Measurements from ENCODE around the gene RWDD3. TPM values are rescaled to one million over a fixed set of nuclear protein-coding genes. Genes with fewer than 3 reads are reported as not detected.

RWDD3 gene
- total and polyA plus RNA-seq, 2 of the 4 experiments (the other 2 are of a cell fraction): 10.4 to 13.6 TPM

GRCh38 chr1:95186149-95186548 lies 47.9 kb upstream of the RWDD3 start:
- Histone ChIP-seq H4K5ac (ENCODE audit: low read depth, low read length) (no peak overlapping the region), H3K27ac (ENCODE audit: insufficient read depth, low read length) (no peak overlapping the region), H3K4me3 (ENCODE audit: insufficient read depth, low read depth, low read length) (no peak overlapping the region), H3K9me1 (ENCODE audit: insufficient read depth, low read length) (no peaks in the 10 kb centered on the region), H3K9me3 (ENCODE audit: control insufficient read depth, insufficient read depth, low read length) (no peaks in the 10 kb centered on the region), H2BK5ac (ENCODE audit: low read depth, low read length, poor library complexity, severe bottlenecking) (no peak overlapping the region), H3K36me3 (ENCODE audit: control insufficient read depth, insufficient read depth, low read length) (no peaks in the 10 kb centered on the region), H3K4me2 (ENCODE audit: low read depth, low read length) (no peak overlapping the region), H3K18ac (ENCODE audit: low read depth, low read length) (no peak overlapping the region), H2AK5ac (ENCODE audit: low read depth, low read length) (no peak overlapping the region), H3K79me1 (ENCODE audit: low read depth in 1 of 2, low read length in 2 of 2) (no peaks in the 10 kb centered on the region), H3K23ac (ENCODE audit: low read depth, low read length) (no peak overlapping the region), H3K4ac (ENCODE audit: low read depth, low read length) (no peak overlapping the region), H3K14ac (replicated peaks; ENCODE audit: low read depth, low read length) (no peak overlapping the region), H3K56ac (ENCODE audit: extremely low read depth, insufficient read depth, low read length) (no peak overlapping the region), H3K4me1 (ENCODE audit: control insufficient read depth, insufficient read depth, low read length) (peaks cover 1% of the 10 kb centered on the region; the same call in 1 of the 2 replicates), H3K27me3 (ENCODE audit: control insufficient read depth, insufficient read depth, low read length) (no peaks in the 10 kb centered on the region), H2BK120ac (ENCODE audit: low read depth, low read length) (no peak overlapping the region), H2BK20ac (ENCODE audit: low read depth, low read length) (no peak overlapping the region), H3K9ac (ENCODE audit: low read depth, low read length) (no peak overlapping the region), H4K20me1 (ENCODE audit: insufficient read depth, low read length) (no peaks in the 10 kb centered on the region), H2AFZ (replicated peaks; ENCODE audit: low read length, poor library complexity) (no peak overlapping the region), H2AK9ac (replicated peaks; ENCODE audit: low read depth, low read length, poor library complexity) (no peak overlapping the region), H4K8ac (ENCODE audit: low read depth in 2 of 2, low read length in 2 of 2) (no peak overlapping the region), H2BK15ac (ENCODE audit: low read depth, low read length) (no peak overlapping the region), H4K91ac (ENCODE audit: insufficient read depth, low read depth, low read length) (no peak overlapping the region)
- no TSS peak for BruUV-seq (replicated peaks)
- TF ChIP-seq RAD21 (IDR thresholded peaks at IDR 0.05; ENCODE audit: low read length) (no peak), CEBPB (IDR thresholded peaks at IDR 0.05; ENCODE audit: low read depth, low read length) (no peak), BHLHE40 (IDR thresholded peaks at IDR 0.05; ENCODE audit: low read depth, low read length) (no peak), NFE2L2 (IDR thresholded peaks at IDR 0.05; ENCODE audit: low read depth, low read length) (no peak), SMC3 (IDR thresholded peaks at IDR 0.05; ENCODE audit: low read depth, low read length) (no peak), MAZ (IDR thresholded peaks at IDR 0.05; ENCODE audit: borderline replicate concordance, low read depth, low read length) (no peak), RFX5 (IDR thresholded peaks at IDR 0.05; ENCODE audit: low read depth, low read length) (no peak), CHD1 (IDR thresholded peaks at IDR 0.05; ENCODE audit: low read depth, low read length) (no peak), FOS (IDR thresholded peaks at IDR 0.05; ENCODE audit: low read depth, low read length) (no peak), CTCF (conservative IDR thresholded peaks at IDR 0.05; ENCODE audit: low read depth, low read length) (no peak), POLR2A (IDR thresholded peaks at IDR 0.05; ENCODE audit: low read depth, low read length) (no peak), USF2 (IDR thresholded peaks at IDR 0.05; ENCODE audit: low read depth, low read length) (no peak), MAFK (IDR thresholded peaks at IDR 0.05; ENCODE audit: low read depth, low read length) (no peak), MXI1 (IDR thresholded peaks at IDR 0.05; ENCODE audit: borderline replicate concordance, low read depth, low read length) (no peak), RCOR1 (IDR thresholded peaks at IDR 0.05; ENCODE audit: insufficient replicate concordance, low read length) (no peak), ELK1 (IDR thresholded peaks at IDR 0.05; ENCODE audit: borderline replicate concordance, low read depth, low read length) (no peak)
- intact Hi-C loops (cut with micrococcal nuclease) (no loop called here), dilution Hi-C loops (cut with HindIII; ENCODE audit: low sequenced_read_pairs, unreplicated experiment) (no loop called here), in situ Hi-C loops (cut with MboI; ENCODE audit: low sequenced_read_pairs) (no loop called here)
- POLR2A ChIA-PET (ENCODE audit: unreplicated experiment): no interaction called here
- ATAC-seq (ENCODE audit: low read depth): no peak
- 55 to 100% methylated on average over 1 to 2 of the region's 4 CpGs for WGBS, 2 experiments (ENCODE audit: extremely low coverage in 2 of 2, insufficient read length in 1 of 2)
- CTCF ChIA-PET: interaction anchor here (1.1 kb wide), 1 partner anchor 9 kb away, joined by 3 read pairs; no protein-coding TSS in a partner anchor
- DNase-seq: no peak
